Activated B cell treated with CpG ODN at 0.5 μM for 24 hours (primary cell): Measurements from ENCODE around the gene IZUMO1. TPM values are rescaled to one million over a fixed set of nuclear protein-coding genes. Genes with fewer than 3 reads are reported as not detected.

Experiments
- ATAC-seq: fragments of 200-7000 bp; cut with Tn5 transposase; one replicate; pipeline ENCODE4 v1.10.0; 2021; ENCODE audit warnings: low read depth, mild to moderate bottlenecking, moderate library complexity
- CTCF ChIA-PET: fragments of 350-600 bp; sonication (Branson Sonifier 250); formaldehyde crosslinking; loops from one replicate; lab custom pipeline; 2021; ENCODE audit warnings: antibody characterized with exemption; lab: Charles Lee
- POLR2A ChIA-PET: fragments of 350-600 bp; sonication (Branson Sonifier 250); formaldehyde crosslinking; loops from one replicate; lab custom pipeline; 2021; ENCODE audit warnings: antibody characterized with exemption; lab: Charles Lee
- DNase-seq: peaks from one replicate; pipeline ENCODE4 v3.0.0; 2022
- H3K27ac Mint-ChIP-seq: one replicate; pipeline ENCODE4 v1.8.0; 2020; ENCODE audit warnings: mixed read lengths
- H3K27me3 Mint-ChIP-seq: one replicate; pipeline ENCODE4 v1.8.0; 2021; ENCODE audit warnings: mixed read lengths
- H3K36me3 Mint-ChIP-seq: one replicate; pipeline ENCODE4 v1.8.0; 2021; ENCODE audit warnings: low read depth, mixed read lengths
- H3K4me1 Mint-ChIP-seq: one replicate; pipeline ENCODE4 v1.8.0; 2021; ENCODE audit warnings: mixed read lengths
- H3K4me3 Mint-ChIP-seq: one replicate; pipeline ENCODE4 v1.8.0; 2020; ENCODE audit warnings: mild to moderate bottlenecking, mixed read lengths
- H3K9me3 Mint-ChIP-seq: one replicate; pipeline ENCODE4 v1.8.0; 2020; ENCODE audit warnings: mixed read lengths
- intact Hi-C: fragments of 100-400 bp; cut with micrococcal nuclease; formaldehyde crosslinking; loops from one replicate; pipeline ENCODE4 v1.15.1; 2024
- total RNA-seq: library from RNA; stranded (reverse); gene quantifications from 2 replicates; pipeline ENCODE4 v1.2.3, GENCODE V29; 2022
- TF ChIP-seq, protein P1 (sequence below): fragments of 200-600 bp; IDR thresholded peaks from one replicate; pipeline ENCODE4 v1.8.0; 2022; ENCODE audit warnings: antibody characterized with exemption, mild to moderate bottlenecking

The IZUMO1 gene
- total RNA-seq, 1 donor from 2014 or later, result not detected

- peak overlapping the region; percentile 66 for H3K4me3 Mint-ChIP-seq
- CTCF ChIA-PET, result interaction anchor here (0.8 to 1.4 kb wide), 4 partner anchors 9 to 93 kb away, joined by 3 to 13 read pairs (median 4); partner anchors contain the start of gene CA11
- H3K9me3 Mint-ChIP-seq, result no peaks in the 10 kb centered on the region
- peak; percentile 86 for DNase-seq
- peaks cover 20% of the 10 kb centered on the region for H3K4me1 Mint-ChIP-seq
- ATAC-seq, result peak; percentile 94
- POLR2A ChIA-PET, result interaction anchor here (0.5 to 2.1 kb wide), 8 partner anchors 14 to 120 kb away, joined by 3 to 8 read pairs (median 4); partner anchors contain the start of genes DBP, RPL18 and SPHK2
- peaks cover 8% of the 10 kb centered on the region for H3K27me3 Mint-ChIP-seq
- H3K36me3 Mint-ChIP-seq, result no peaks in the 10 kb centered on the region
- intact Hi-C loops, result loop anchor here (1.0 to 2.0 kb wide), 5 partner anchors 18 to 100 kb away; partner anchors contain the start of gene CA11
- H3K27ac Mint-ChIP-seq, result peak overlapping the region; percentile 70
- TF ChIP-seq, protein P1, sequence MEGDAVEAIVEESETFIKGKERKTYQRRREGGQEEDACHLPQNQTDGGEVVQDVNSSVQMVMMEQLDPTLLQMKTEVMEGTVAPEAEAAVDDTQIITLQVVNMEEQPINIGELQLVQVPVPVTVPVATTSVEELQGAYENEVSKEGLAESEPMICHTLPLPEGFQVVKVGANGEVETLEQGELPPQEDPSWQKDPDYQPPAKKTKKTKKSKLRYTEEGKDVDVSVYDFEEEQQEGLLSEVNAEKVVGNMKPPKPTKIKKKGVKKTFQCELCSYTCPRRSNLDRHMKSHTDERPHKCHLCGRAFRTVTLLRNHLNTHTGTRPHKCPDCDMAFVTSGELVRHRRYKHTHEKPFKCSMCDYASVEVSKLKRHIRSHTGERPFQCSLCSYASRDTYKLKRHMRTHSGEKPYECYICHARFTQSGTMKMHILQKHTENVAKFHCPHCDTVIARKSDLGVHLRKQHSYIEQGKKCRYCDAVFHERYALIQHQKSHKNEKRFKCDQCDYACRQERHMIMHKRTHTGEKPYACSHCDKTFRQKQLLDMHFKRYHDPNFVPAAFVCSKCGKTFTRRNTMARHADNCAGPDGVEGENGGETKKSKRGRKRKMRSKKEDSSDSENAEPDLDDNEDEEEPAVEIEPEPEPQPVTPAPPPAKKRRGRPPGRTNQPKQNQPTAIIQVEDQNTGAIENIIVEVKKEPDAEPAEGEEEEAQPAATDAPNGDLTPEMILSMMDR, result no peak
Measured at GRCh38 chr19:48738557-48739403, 7.9 kb downstream of the IZUMO1 start.

- ATAC-seq (no peak), DNase-seq (no peak)
- TF ChIP-seq, protein P1, result no peak
- Mint-ChIP-seq H3K27me3 (peaks cover 4% of the 10 kb centered on the region), H3K9me3 (no peaks in the 10 kb centered on the region), H3K27ac (no peak overlapping the region), H3K4me3 (no peak overlapping the region), H3K4me1 (peaks cover 20% of the 10 kb centered on the region), H3K36me3 (no peaks in the 10 kb centered on the region)
- POLR2A ChIA-PET, result interaction anchor here (2.1 kb wide), 1 partner anchor 16 kb away, joined by 8 read pairs; no protein-coding TSS in a partner anchor
- intact Hi-C loops, result no loop called here
- CTCF ChIA-PET, result no interaction called here
Measured at GRCh38 chr19:48737360-48737998, 9.2 kb downstream of the IZUMO1 start.

DNA sequence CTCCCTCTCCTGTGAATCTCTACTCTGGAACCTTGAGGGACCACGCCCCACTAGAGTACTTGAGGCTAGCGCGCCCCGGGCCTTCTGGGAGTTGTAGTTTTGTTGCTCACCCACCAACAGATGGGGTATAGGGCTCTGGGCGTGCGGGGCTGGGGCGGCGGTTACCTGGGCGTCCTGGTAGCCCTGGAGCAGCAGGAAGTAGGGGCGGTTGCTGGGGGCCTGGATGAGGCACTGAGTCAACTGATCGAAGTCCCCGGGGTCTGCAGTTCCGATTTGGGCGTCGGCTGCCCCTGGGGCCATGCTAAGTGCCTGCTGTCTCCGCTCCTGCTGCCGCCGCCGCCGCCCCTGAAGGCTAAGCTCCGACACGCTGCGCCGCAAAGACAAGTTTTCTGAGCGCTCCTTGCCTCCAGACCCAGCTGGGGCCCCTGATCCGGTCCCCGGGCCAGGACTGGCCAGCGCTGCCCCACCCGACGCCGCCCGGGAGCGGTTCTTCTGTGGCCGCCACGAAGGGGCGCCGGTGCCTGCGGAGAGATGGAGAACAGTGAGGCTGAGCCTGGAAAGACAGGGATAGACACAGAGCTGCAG, 11.6 kb downstream of the IZUMO1 start:
- ChIA-PET CTCF (no interaction called here), POLR2A (no interaction called here)
- H3K9me3 Mint-ChIP-seq, result no peaks in the 10 kb centered on the region
- TF ChIP-seq, protein P1, result no peak
- no peak overlapping the region for H3K27ac Mint-ChIP-seq
- H3K27me3 Mint-ChIP-seq, result peaks cover 4% of the 10 kb centered on the region
- ATAC-seq (no peak), DNase-seq (no peak)
- H3K4me3 Mint-ChIP-seq, result no peak overlapping the region
- intact Hi-C loops, result no loop called here
- peaks cover 10% of the 10 kb centered on the region for H3K4me1 Mint-ChIP-seq
- H3K36me3 Mint-ChIP-seq, result no peaks in the 10 kb centered on the region

DNA sequence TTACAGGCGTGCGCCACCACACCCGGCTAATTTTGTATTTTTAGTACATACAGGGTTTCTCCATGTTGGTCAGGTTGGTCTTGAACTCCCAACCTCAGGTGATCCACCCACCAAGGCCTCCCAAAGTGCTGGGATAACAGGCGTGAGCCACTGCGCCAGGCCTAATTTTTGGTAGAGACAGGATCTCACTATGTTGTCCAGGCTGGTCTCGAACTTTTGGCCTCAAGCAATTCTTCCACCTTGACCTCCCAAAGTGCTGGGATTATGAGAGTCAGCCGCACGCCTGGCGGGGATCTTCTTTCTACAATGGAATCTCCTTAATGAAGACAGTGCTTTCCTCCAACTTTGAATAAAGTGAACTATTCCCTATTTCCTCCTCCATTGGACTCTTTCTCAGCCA, 12.1 kb downstream of the IZUMO1 start:
- Mint-ChIP-seq H3K4me1 (peaks cover 7% of the 10 kb centered on the region), H3K4me3 (no peak overlapping the region), H3K27me3 (no peaks in the 10 kb centered on the region), H3K36me3 (no peaks in the 10 kb centered on the region), H3K9me3 (no peaks in the 10 kb centered on the region), H3K27ac (no peak overlapping the region)
- CTCF ChIA-PET, result no interaction called here
- intact Hi-C loops, result no loop called here
- TF ChIP-seq, protein P1, result no peak
- POLR2A ChIA-PET, result no interaction called here
- DNase-seq (no peak), ATAC-seq (no peak)
